Endodermal cell (in vitro differentiated cells): ENCODE results near the gene EPB41L3. TPM values are rescaled to one million over a fixed set of nuclear protein-coding genes. Genes with fewer than 3 reads are reported as not detected.

Source experiments
- DNase-seq: peaks from one replicate; pipeline ENCODE4 v3.0.0-alpha.2; 2017
- H3K27ac ChIP-seq: 2 replicates; pipeline ENCODE4 v1.5.1; 2013; ENCODE audit warnings: mild to moderate bottlenecking, low read depth, low read length, moderate library complexity
- H3K27me3 ChIP-seq: 2 replicates; pipeline ENCODE4 v1.6.1; 2013; ENCODE audit warnings: mild to moderate bottlenecking, low read length, moderate library complexity; ENCODE audit not compliant: insufficient read depth, control insufficient read depth, poor library complexity, severe bottlenecking
- H3K36me3 ChIP-seq: 2 replicates; pipeline ENCODE4 v1.7.0; 2013; ENCODE audit warnings: mild to moderate bottlenecking, low read length, moderate library complexity; ENCODE audit not compliant: control insufficient read depth, insufficient read depth
- H3K4me1 ChIP-seq: one replicate; pipeline ENCODE4 v1.7.0; 2013; ENCODE audit warnings: low read length; ENCODE audit not compliant: control insufficient read depth, insufficient read depth
- H3K4me3 ChIP-seq: 2 replicates; pipeline ENCODE4 v1.5.1; 2013; ENCODE audit warnings: mild to moderate bottlenecking, low read length, moderate library complexity
- H3K9ac ChIP-seq: 2 replicates; pipeline ENCODE4 v1.6.1; 2013; ENCODE audit warnings: mild to moderate bottlenecking, low read length, moderate library complexity; ENCODE audit not compliant: poor library complexity, severe bottlenecking; ENCODE audit errors: extremely low read depth
- H3K9me3 ChIP-seq: 2 replicates; pipeline ENCODE4 v1.6.1; 2013; ENCODE audit warnings: mild to moderate bottlenecking, low read length, moderate library complexity; ENCODE audit not compliant: control insufficient read depth
- H3K27ac Mint-ChIP-seq: 2 replicates; pipeline ENCODE4 v1.8.0; 2020; ENCODE audit warnings: mixed read lengths
- H3K27me3 Mint-ChIP-seq: 2 replicates; pipeline ENCODE4 v1.8.0; 2021; ENCODE audit warnings: mild to moderate bottlenecking, mixed read lengths; ENCODE audit not compliant: insufficient read depth
- H3K36me3 Mint-ChIP-seq: 2 replicates; pipeline ENCODE4 v1.8.0; 2020; ENCODE audit warnings: low read depth, mixed read lengths
- H3K4me1 Mint-ChIP-seq: 2 replicates; pipeline ENCODE4 v1.8.0; 2020; ENCODE audit warnings: mixed read lengths
- H3K4me3 Mint-ChIP-seq: 2 replicates; pipeline ENCODE4 v1.8.0; 2020; ENCODE audit warnings: mild to moderate bottlenecking, moderate library complexity, mixed read lengths
- H3K9me3 Mint-ChIP-seq: 2 replicates; pipeline ENCODE4 v1.8.0; 2020; ENCODE audit warnings: mild to moderate bottlenecking, mixed read lengths
- CTCF ChIP-seq: fragments of 200-600 bp; sonication (generic); conservative IDR thresholded peaks from 2 replicates; pipeline ENCODE4 v1.5.0; 2021; ENCODE audit warnings: antibody characterized with exemption, mild to moderate bottlenecking
- WGBS, 2 experiments: methylation state at CpG; one replicate each; pipeline versions ENCODE4 v1.1.5 to v1.1.7; 2013; ENCODE audit warnings: missing lambda C conversion rate in 2 of 2, mixed read lengths in 1 of 2; ENCODE audit not compliant: insufficient coverage in 1 of 2, insufficient read length in 1 of 2; 5-methylcytosine and 5-hydroxymethylcytosine counted together
- total RNA-seq, 2 donors: library from RNA; stranded (reverse); fragmentation: NEBNext Ultra II Directional in 1 of 2; extraction: Animal tissue kit (Norgen Biotek cat#: 25700) in 1 of 2; gene quantifications; 2 replicates in 1 of 2; 3 replicates in 1 of 2; pipeline ENCODE4 v1.2.1, GENCODE V29; 2021

The EPB41L3 gene
- total RNA-seq, 2 donors from 2014 or later, result 49.3 to 51.6 TPM

GRCh38 chr18:5389356-5389755 is 154.4 kb downstream of the EPB41L3 start:
- Mint-ChIP-seq H3K27ac (no peak overlapping the region), H3K36me3 (peaks cover 25% of the 10 kb centered on the region), H3K27me3 (no peaks in the 10 kb centered on the region), H3K9me3 (no peaks in the 10 kb centered on the region), H3K4me1 (no peaks in the 10 kb centered on the region), H3K4me3 (no peak overlapping the region)
- Histone ChIP-seq H3K4me3 (no peak overlapping the region), H3K9ac (no peak overlapping the region), H3K27me3 (no peaks in the 10 kb centered on the region), H3K27ac (no peak overlapping the region), H3K9me3 (no peaks in the 10 kb centered on the region), H3K4me1 (no peaks in the 10 kb centered on the region), H3K36me3 (no peaks in the 10 kb centered on the region)
- DNase-seq, result no peak
- no peak for TF ChIP-seq CTCF
- 91 to 100% methylated on average over 1 to 2 of the region's 2 CpGs for WGBS, 2 experiments

GRCh38 chr18:5388896-5389295 is 154.9 kb downstream of the EPB41L3 start:
- Histone ChIP-seq H3K9ac (no peak overlapping the region), H3K4me3 (no peak overlapping the region), H3K27ac (no peak overlapping the region), H3K4me1 (no peaks in the 10 kb centered on the region), H3K36me3 (no peaks in the 10 kb centered on the region), H3K9me3 (no peaks in the 10 kb centered on the region), H3K27me3 (no peaks in the 10 kb centered on the region)
- Mint-ChIP-seq H3K27me3 (no peaks in the 10 kb centered on the region), H3K36me3 (peaks cover 24% of the 10 kb centered on the region), H3K4me1 (no peaks in the 10 kb centered on the region), H3K27ac (no peak overlapping the region), H3K9me3 (no peaks in the 10 kb centered on the region), H3K4me3 (no peak overlapping the region)
- no peak for DNase-seq
- no peak for TF ChIP-seq CTCF
- WGBS, 2 experiments, result 88 to 96% methylated on average over 1 to 3 of the region's 3 CpGs

GRCh38 chr18:5380586-5380985 is 163.2 kb downstream of the EPB41L3 start:
- no peaks in the 10 kb centered on the region for H3K36me3 Mint-ChIP-seq
- 75 to 81% methylated on average over 2 of the region's 2 CpGs for WGBS, 2 experiments
- no peak for TF ChIP-seq CTCF
- Histone ChIP-seq H3K9me3 (no peaks in the 10 kb centered on the region), H3K27ac (no peak overlapping the region), H3K27me3 (no peaks in the 10 kb centered on the region), H3K9ac (no peak overlapping the region), H3K36me3 (no peaks in the 10 kb centered on the region), H3K4me3 (no peak overlapping the region), H3K4me1 (no peaks in the 10 kb centered on the region)
- H3K27me3 Mint-ChIP-seq, result no peaks in the 10 kb centered on the region
- H3K4me3 Mint-ChIP-seq, result no peak overlapping the region
- peak; percentile 56 for DNase-seq
- H3K4me1 Mint-ChIP-seq, result no peaks in the 10 kb centered on the region
- no peak overlapping the region for H3K27ac Mint-ChIP-seq
- H3K9me3 Mint-ChIP-seq, result no peaks in the 10 kb centered on the region
